DMS53 treated with DMSO at 0.1 percent for 48 hours (cell line): ENCODE data around the gene EMID1.
"Not testable (repeated sequence)": the region's sequence is repeated elsewhere in the genome, so short reads cannot be mapped to it uniquely, and the experiment has no call there.

ENCODE experiments used
- DNase-seq: peaks from one replicate; lab custom pipeline; 2025; ENCODE audit not compliant: unreplicated experiment; lab: John Stamatoyannopoulos, UW

The EMID1 gene

DNA sequence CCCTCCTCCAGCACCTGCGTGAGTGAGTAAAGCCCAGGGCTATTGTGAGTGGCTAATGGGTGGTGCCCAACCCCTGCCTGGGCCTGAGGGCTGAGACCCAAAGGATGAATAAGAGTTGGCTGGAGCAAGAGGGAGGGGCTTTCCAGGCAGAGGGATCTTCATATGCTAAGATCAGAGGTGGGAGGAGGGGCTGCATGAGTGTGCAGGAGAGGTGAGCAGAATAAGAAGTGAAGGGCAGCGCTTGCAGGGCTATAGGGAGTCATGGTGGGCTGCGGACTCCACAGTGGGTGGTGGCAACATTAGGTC, 3.9 kb downstream of the EMID1 start:
- no peak for DNase-seq

DNA sequence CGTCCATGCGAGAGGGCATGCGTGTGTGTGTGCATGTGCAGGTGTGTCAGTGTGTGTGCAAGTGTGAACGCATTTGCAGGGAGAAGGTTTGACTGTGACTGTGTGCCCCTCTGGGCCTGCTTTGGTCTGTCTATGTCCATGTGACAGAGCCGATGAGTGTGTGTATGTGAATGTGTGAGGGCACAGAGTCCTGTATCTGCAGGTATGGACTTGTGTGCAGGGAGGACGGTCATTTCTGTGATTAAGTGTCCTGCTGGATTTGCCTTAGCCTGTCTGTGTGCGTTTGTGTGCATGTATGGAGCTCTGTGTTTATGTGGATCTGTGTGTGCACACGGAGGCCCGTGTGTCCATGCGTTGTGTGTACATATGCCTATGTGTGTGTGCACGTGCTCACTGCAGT, 5.4 kb downstream of the EMID1 start:
- no peak for DNase-seq

DNA sequence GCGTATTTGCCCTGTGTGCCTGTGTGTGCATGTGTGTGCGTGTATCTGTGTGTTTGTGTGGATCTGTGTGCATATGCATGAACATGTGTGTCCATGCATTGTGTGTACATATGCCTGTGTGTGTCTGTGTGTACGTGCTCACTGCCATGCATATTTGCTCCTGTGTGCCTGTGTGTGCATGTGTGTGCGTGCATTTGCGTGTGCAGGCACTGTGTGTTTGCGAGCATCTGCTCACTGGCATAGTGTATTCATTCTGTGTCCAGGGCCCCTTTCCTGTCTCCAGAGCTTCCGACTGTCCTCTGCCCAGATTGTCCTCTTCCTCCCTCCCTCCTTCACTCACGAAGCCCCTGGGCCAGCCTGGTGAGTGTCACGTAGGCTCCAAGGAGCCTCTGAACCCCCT, 5.8 kb downstream of the EMID1 start:
- no peak for DNase-seq

DNA sequence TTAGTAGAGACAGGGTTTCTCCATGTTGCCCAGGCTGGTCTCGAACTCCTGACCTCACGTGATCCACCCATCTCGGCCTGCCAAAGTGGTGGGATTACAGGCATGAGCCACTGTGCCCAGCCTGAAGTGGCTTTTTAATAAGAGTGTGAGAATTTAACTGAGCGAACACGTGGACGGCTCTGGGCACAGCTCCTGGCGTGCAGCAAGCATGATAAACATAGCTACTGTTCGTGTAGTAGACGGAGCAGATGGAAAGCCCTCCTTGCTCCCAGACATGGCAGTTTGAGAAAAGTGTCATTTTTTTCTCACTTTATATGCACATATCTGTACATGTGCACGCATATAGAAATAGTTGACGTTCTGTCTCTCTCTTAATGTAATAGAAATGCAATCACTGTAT, 7.0 kb downstream of the EMID1 start:
- DNase-seq, result no peak

DNA sequence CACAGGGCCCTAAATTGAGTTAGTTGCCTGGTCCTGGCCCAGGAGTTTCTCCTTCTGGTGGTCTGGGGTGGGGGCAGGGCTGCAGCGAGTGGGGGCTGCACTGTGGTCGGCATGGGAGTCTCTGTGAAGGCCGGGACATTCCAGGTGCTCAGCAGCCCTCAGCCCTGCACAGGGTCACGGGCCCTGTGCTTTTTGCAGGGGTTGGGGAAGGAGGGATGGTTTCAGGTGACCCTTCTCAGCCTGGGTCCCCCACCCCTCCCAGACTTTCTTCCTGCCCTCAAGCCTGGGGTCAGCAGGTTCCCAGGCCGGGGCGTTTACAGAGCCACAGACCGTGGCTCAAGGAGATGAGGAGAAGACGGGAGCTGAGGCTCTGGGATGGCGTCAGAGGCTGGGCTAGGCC, 7.8 kb downstream of the EMID1 start:
- DNase-seq, result no peak

DNA sequence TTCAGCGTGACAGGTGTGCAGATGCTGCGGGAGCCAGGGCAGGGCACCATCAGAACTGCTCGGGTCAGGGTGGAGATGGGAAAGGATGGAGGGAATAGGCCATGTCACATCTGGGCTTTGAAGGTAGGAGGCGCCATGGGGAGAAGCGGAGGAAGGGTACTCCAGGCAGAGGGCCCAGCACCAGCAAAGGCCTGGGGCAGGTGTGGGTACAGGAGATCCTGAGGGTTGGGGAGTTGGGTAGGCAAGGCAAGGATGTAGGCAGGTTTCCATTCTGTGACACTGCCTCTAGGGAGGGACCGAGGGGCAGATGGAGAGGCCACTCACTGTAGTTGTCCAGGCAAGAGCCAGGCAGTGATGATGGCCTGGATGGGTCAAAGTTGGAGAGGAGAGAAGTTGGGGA, 8.5 kb downstream of the EMID1 start:
- no peak for DNase-seq

DNA sequence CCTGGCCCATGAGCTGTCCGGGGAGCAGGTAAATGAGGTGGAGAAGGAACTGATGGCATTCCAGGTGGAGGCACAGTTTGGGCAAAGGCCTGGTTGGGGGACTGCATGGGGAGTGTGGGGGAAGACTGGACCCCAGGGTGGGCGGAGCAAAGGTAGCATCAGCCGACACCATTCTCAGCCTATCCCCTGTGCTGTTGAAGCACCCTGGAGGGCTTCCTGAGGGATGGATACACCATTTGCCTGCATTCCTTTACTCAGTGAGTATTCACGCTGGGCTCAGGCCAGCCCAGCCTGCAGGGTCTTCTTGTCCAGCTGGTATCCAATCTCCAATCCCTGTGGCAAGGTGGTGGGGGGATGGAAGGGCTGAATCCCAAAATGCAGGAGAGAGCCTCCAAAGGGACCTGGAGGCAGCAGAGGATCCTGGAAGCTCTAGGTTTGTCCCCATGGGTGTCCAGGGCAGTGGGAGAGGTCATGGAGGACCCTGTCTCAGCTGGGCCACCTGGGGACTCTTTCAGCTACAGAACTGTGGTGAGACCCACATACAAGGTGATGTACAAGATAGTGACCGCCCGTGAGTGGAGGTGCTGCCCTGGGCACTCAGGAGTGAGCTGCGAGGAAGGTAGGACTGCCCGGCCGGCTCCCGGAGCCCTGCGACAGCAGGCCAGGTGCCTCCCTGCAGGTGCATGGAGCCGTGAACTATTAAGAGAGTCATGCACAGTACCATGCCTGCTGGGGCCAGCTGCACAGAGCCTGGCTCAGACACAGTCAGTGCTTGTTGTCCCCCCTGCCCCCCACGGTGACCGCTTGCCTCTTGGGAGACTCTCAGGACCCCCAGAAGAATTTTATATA, 9.5 kb downstream of the EMID1 start:
- no peak for DNase-seq

DNA sequence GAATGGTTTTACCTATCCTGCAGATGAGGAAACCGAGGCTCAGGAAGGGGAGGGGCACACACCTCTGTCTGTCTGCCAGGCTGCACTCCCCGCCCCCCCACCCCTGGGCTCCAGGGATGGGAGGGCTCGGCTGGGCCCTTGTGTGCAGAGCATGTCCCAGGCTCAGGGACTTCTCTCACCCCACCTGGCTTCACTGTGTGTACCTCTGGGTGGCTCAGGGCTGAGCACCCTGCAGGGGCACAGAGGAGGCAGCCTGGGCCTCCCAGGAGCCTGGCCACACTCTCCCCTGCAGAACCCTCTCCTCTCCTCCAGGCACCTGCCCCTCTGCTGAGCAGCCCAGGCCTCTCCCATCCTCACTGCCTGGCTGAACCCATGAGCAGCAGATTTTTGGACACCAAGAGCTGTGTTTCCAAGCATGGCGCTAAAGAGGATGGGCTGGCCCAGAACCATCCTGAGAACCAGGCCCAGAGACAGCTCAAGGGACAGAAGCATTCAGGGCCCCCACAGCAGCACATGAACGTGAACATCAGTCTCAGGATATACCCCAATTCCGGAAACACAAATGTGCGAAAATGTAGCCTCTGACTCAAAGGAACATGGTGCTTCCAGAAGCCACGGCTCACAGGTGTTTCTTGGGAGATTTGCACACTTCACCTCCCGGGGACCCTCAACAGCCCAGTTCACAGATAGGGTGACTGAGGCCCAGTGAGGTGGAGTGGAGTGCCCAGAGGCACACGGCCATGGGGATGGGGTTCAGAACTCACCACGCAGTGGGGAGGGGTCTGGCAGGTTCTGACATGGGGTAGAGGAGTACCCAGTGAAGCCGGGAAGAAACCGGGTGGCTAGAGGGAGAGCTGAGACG, 10.5 kb downstream of the EMID1 start:
- no peak for DNase-seq

DNA sequence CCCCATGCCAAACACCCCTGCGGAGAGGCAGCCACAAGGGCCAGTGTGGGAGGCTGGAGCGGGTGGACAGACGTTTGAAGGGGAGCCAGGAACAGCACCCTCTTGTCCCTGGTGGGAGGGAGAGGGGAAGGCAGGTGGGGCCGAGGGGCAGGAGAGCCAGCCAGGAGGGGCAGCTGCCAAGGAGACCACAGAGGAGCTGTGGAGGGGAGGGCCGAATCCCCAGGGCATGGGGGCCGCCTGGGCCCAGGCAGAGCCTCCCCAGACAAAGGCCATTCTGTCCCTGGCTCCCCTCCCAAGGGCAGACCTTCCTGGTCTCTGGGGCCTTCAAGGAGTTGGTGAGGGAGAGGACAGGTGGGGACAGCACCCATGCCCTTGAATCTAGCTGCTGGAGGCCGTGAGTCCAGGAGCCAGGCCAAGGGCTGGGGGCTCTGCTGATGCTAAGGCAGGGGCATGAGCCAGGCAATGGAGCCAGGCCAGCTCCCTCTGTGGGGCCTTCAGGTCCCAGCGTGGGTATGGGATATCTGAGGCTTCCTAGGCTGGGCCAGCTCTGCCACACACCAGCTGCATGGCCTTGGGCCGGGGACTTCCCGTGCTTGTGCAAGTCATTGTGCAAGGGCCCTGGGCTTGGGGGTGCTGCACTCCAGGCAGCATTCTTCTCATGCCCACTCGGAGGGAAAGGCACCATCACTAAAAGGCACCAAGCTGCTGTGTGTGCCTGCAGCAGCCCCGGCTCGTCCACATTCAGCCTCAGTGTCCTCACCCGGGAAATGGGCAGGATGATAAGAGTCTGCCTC, 11.4 kb downstream of the EMID1 start:
- no peak for DNase-seq

DNA sequence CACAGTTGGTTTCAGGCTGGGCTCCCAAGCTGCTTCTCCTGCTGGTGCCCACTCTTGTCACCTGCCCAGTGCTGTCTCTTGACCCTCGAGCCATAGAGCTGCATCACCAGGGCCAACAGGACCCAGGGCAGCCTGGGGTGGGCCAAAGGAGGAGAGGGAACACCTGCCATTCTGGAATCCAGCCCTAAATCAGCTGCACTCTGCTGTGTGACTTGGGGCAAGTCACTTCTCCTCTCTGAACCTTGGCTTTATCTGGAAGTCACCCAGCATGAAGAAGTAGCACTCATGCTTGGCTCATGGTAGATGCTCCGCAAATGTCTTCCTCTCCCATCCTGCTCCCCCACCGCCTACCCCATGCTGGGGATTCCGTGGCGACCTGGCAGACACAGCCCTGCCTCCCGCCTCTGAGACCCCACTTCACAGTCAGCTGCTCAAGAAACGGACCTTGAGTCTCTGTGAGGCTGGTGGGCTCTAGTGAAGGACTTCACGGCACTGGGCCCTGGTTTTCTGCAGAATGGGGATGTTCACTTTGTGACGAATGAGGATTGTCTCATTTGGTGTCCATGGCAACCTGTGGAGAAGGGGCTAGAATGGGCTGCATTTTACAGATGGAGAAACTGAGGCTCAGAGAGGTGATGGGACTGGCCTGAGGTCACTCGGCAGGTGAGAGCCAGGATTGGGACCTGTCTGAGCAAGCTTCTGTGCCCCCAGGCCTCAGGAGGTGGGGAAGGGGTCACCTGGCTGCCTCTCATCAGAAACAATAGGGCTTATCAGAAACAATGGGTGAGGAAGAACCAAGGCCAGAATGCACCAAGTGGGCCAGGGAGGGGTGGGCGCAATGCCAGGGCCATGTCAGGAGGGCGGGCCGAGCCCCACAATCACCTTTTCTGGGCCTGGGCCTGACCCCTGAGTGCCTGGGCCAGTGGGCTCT, 12.4 kb downstream of the EMID1 start:
- no peak for DNase-seq

DNA sequence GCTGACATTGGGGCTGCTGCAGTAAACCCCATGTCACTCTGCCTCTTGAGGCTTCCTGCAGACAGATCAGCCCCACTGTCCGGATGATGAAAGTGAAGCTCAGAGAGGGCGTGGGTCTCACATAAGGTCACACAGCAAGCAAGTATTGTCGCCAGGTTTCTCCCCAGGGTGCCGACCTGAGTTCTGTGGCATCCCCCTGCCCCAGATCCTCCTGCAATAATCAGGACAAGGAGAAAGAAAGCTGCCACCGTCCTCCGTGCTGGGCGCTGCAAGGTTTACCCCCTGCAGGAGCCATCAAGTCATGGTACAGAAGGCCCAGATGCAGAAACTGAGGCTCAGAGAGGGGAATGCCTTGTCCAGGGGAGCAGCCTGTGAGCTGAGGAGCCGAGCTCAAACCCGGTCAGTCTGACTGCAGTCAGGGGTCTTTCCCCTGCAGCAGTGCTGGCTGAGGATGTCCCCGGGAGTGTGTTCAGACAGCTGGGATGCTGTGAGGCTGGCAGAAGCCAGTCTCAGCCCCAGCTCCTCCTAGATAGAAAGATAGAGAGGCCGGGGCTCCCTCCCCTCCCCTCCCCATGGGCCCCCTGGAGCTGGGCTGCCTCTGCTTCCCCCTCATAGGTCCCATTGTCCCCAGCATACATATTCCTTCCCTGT, 13.2 kb downstream of the EMID1 start:
- DNase-seq, result no peak

DNA sequence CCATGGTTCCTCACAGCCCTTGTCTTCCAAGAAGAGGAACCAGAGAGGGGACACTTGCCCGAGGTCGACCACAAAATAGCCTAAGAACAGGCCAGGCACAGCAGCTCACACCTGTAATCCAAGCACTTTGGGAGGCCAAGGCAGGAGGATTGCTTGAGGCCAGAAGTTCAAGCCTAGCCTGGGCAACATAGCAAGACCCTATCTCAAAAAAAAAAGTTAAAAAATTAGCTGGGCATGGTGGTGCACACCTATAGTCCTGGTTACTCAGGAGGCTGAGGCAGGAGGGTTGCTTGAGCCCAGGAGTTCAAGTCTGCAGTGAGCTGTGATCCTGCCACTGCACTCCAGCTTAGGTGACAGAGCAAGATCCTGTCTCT, 13.7 kb downstream of the EMID1 start:
- not testable (repeated sequence) for DNase-seq

DNA sequence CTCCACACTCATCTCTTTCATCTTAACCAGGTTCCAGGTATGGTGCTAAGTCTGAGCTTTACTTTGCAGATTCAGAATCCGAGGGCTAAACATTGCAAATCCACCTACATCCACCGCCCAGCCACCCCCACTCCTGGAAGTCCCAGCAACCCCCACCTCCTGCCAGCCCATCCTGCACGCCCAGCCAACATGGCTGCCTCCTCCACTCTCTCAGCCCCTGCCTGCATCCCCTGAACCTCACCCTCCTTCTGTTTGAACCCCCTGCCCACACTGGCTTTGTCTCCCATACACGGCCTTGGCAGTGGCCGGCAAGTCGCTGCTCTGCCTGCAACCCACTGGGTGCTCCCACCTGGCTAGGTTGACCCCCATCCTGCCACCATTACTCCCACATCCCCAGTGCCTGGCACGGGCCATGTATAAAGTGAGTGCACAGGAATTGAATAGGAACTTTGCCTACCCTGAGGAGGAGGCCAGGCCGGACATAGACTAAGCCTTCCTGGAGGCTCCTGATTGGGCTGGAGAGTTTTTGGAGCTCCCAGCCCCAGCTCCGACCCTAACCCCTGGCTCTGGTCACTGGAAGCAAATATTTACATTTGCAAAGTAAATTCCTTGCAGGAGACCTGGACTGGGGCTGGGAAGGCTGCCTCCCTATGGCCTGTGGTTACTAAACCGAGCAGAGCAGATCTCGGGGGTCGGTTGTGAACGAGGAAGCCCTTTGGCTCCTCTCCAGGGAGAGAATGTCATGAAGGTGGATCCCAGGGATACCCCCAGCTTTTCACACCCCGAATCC, 14.4 kb downstream of the EMID1 start:
- DNase-seq, result no peak

DNA sequence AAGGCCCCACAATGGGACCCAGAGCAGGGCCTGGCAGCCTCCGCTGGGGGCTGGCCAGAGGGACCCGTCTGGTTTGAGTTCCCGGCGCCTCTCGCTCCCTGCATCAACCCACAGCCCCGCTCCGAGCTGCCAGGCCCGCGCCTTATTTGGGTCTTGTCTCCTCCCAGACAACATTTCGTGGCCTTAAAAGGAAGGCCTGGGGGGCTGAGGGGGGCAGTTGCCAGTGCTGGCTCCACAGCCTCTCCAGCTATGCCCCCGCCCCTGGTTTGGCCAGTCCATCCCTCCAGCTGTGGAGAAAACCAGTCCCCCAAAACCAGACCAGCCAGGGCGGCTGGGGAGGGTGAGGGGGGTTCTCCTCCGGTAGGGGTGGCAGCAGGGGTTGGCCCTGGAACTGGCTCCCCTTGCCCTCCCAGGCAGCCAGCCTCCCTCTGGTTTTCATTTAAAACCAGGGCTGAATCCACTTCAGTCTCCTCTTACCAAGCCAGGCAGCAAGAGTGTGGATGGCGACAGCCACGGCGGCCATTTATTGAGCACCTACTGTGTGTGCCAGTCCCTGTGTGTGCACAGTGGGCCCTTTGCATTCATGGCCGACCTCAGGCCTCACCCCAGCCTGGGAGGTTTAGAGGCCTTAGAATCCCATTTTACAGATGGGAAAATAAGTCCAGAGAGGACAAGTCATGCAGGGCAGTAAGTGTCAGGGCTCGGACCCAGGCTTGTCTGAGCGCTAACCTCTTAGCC, 18.6 kb downstream of the EMID1 start:
- no peak for DNase-seq

DNA sequence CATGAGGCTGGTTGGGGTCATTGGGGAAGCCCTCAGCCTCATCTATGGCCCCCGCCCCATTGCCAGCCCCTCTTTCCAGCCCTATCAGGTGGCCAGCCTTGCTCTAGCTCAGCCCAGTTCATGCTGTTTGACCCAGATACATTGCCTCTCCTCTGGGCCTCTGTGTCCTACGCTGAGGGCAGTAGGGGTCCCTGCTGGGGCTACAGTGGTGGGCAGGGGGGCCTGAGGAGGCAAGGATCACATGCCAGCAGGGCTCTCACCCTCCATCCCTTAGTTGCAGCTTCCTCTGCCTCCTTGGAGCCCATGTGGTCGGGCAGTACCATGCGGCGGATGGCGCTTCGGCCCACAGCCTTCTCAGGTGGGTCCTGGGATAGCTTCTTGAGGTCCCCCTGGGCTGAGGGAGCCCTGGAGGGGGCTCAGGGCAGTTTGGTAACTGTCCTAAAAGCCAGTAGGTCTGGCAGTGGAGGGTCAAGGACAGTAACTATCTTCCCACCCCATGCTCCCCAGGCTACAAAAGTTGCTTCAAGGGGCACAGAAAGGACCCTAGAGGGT, 19.2 kb downstream of the EMID1 start:
- no peak for DNase-seq

DNA sequence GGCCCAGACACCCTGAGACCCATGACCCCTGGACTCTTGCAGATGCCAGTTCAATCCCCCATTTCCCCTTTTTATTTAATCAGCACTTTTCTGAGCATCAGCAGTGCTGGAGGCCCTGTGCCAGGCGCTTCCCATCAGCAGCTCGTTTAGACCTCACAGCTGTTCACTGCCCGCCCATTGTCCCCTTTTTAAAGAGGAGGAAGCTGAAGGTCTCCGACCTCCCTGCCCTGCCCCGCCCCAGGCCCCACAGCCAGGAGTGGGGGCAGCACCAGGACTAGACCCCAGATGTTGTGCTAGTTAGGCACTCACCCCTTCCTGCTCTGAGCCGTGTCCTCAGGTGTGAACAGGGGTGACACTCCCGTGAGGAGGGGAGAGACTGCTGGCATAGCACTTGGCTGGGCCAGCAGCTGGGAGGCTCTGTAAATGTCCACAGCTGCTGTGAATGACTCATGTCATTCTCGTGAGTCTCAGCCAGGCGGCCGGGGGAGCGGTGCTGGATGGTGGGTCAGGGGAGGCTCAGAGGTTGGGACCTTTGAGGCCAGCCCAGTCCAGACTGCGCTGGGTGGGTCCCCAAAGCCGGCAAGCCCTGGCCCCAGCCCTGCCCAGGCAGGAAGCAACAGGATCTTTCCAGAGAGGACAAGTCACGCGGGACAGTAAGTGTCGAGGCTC, 19.9 kb downstream of the EMID1 start:
- no peak for DNase-seq

DNA sequence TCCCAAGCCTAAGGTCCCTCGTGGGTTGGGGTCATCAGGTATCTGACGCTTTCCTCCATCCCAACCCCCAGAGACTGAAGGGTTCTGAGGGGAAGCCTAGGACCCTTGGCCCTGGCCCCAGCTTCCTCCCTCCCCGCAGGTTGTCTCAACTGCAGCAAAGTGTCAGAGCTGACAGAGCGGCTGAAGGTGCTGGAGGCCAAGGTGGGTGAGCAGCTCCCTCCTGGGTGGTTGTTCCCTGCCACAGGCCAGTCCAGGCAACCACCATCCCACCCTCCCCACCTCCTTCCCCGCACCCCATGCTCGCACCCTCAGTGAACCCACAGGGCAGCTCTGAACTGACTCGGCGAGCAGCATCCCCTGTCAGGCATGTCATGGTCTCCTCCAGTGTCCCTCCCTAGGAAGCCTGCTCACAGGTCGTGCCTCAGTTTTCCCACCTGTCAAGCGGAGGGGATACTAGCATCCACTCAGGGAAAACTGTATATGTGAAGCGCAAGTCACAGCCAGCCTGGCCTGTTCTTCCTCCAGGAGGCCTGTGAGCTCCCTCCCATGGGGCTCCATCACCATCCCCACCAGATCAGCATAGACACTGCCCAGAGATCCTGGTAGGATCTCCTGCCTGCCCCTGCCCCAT, 20.8 kb downstream of the EMID1 start:
- no peak for DNase-seq
